Muscle layer of duodenum (tissue), 2 donors: Measurements from ENCODE around the gene IP6K1.
"Not testable (repeated sequence)": the region's sequence is repeated elsewhere in the genome, so short reads cannot be mapped to it uniquely, and the experiment has no call there.

Experiments
- H3K27ac ChIP-seq: one replicate; pipeline ENCODE4 v1.7.0; 2013; ENCODE audit warnings: mild to moderate bottlenecking, low read length
- H3K27me3 ChIP-seq: one replicate; pipeline ENCODE4 v1.7.0; 2013; ENCODE audit warnings: low read depth, mild to moderate bottlenecking, control low read depth, low read length
- H3K36me3 ChIP-seq, 2 donors: one replicate each; pipeline ENCODE4 v1.7.0; 2013; ENCODE audit warnings: low read length in 2 of 2, control low read depth in 1 of 2, mild to moderate bottlenecking in 1 of 2; ENCODE audit not compliant: insufficient read depth in 2 of 2, control insufficient read depth in 1 of 2
- H3K4me1 ChIP-seq, 2 donors: one replicate each; pipeline ENCODE4 v1.7.0; 2013; ENCODE audit warnings: low read length in 2 of 2, mild to moderate bottlenecking in 2 of 2, control low read depth in 1 of 2, moderate library complexity in 1 of 2; ENCODE audit not compliant: insufficient read depth in 2 of 2, control insufficient read depth in 1 of 2
- H3K4me3 ChIP-seq, 2 donors: one replicate each; pipeline ENCODE4 v1.7.0; 2013; ENCODE audit warnings: low read length in 2 of 2, low read depth in 1 of 2, mild to moderate bottlenecking in 1 of 2
- H3K9me3 ChIP-seq, 2 donors: one replicate each; pipeline ENCODE4 v1.7.0; 2013; ENCODE audit warnings: low read length in 2 of 2, control low read depth in 1 of 2, mild to moderate bottlenecking in 1 of 2; ENCODE audit not compliant: control insufficient read depth in 1 of 2
- donor health status: healthy.

IP6K1 gene

GRCh38 chr3:49786357-49787181 is at the start of gene IP6K1:
Gene IP6K1 (minus strand): TSS chr3:49786542. CDS start chr3:49748040, 38,502 bp downstream.
- Histone ChIP-seq H3K9me3 (no peaks in the 10 kb centered on the region), H3K4me1 (peaks cover 4 to 24% of the 10 kb centered on the region in 2 donors), H3K27me3 (no peaks in the 10 kb centered on the region), H3K27ac (peak within 1 kb of the TSS; percentile 88), H3K4me3 (peak within 1 kb of the TSS; percentile 95 to 96), H3K36me3 (peaks cover 0 to 1% of the 10 kb centered on the region in 2 donors)

DNA sequence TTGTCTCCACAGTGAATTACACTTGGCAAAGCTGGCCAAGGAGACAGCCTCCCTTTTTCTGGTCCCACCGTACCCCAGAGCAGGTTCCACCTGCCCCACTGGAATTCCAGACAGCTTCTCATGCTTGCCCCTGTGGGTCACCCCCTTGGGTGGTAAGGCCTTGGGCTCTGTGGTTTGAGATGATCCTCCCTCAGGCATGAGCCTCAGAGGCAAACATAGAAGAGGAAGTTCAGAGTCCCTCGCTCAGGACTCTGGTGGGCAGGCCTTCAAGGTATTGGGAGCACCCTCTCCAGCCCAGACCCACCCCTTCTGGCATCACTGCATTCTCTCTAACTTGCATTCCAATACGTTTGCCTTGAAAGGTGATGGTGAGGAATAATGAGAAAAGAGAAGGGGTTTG is 45.0 kb upstream of the IP6K1 start:
- Histone ChIP-seq H3K4me3 (no peak overlapping the region), H3K27me3 (no peaks in the 10 kb centered on the region), H3K9me3 (no peaks in the 10 kb centered on the region), H3K27ac (no peak overlapping the region), H3K4me1 (no peaks in the 10 kb centered on the region), H3K36me3 (no peaks in the 10 kb centered on the region)

DNA sequence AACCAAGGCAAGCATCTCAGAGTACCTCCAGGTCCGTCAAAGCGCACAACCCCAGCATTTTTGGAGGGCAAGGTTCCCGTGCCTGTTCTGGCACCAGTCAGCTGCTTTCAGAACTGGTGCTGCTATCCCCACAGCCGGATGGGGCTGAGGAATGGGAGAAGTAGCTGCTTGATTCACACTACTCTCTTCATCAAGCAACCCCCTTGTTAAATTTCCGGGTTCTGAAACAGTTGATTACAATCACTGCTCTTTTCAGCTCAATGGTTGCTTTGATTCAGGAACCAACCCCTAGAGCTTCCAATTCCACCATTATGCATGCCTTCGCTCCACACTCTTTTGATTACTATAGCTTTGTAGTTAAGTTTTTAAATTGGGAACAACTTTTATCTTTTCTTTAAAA is 39.7 kb upstream of the IP6K1 start:
- Histone ChIP-seq H3K4me3 (no peak overlapping the region), H3K27ac (no peak overlapping the region), H3K27me3 (no peaks in the 10 kb centered on the region), H3K9me3 (no peaks in the 10 kb centered on the region), H3K36me3 (no peaks in the 10 kb centered on the region), H3K4me1 (no peaks in the 10 kb centered on the region)

GRCh38 chr3:49823131-49823530 is 36.8 kb upstream of the IP6K1 start:
- not testable (repeated sequence) for H3K27me3 ChIP-seq

GRCh38 chr3:49813497-49814174 is 27.3 kb upstream of the IP6K1 start, which contains the start of gene UBA7:
Gene UBA7 (minus strand): TSS chr3:49813953. CDS start chr3:49813787, 166 bp downstream.
- Histone ChIP-seq H3K27me3 (no peaks in the 10 kb centered on the region), H3K4me1 (peaks cover 7 to 27% of the 10 kb centered on the region in 2 donors), H3K36me3 (peaks cover 24 to 31% of the 10 kb centered on the region in 2 donors), H3K9me3 (no peaks in the 10 kb centered on the region), H3K27ac (peak within 1 kb of the TSS; percentile 87), H3K4me3 (peak within 1 kb of the TSS; percentile 79 to 89)

More at GRCh38 chr3:49823131-49823530, 36.8 kb upstream of the IP6K1 start:
- not testable (repeated sequence) for H3K9me3 ChIP-seq, H3K36me3 ChIP-seq, H3K27ac ChIP-seq, H3K4me3 ChIP-seq, H3K4me1 ChIP-seq

GRCh38 chr3:49812916-49813496 is 26.7 kb upstream of the IP6K1 start:
- Histone ChIP-seq H3K36me3 (peaks cover 28 to 35% of the 10 kb centered on the region in 2 donors), H3K4me1 (peaks cover 7 to 30% of the 10 kb centered on the region in 2 donors), H3K4me3 (peak overlapping the region; percentile 79 to 89)

GRCh38 chr3:49807431-49808114 is 21.2 kb upstream of the IP6K1 start:
- H3K27ac ChIP-seq, result no peak overlapping the region
- H3K27me3 ChIP-seq, result no peaks in the 10 kb centered on the region
- H3K9me3 ChIP-seq, result no peaks in the 10 kb centered on the region
- H3K4me3 ChIP-seq, result no peak overlapping the region
- peaks cover 28 to 35% of the 10 kb centered on the region in 2 donors for H3K36me3 ChIP-seq
- H3K4me1 ChIP-seq, result peaks cover 10 to 61% of the 10 kb centered on the region in 2 donors

More at GRCh38 chr3:49812916-49813496, 26.7 kb upstream of the IP6K1 start:
- Histone ChIP-seq H3K9me3 (no peaks in the 10 kb centered on the region), H3K27ac (peak overlapping the region; percentile 87), H3K27me3 (no peaks in the 10 kb centered on the region)

DNA sequence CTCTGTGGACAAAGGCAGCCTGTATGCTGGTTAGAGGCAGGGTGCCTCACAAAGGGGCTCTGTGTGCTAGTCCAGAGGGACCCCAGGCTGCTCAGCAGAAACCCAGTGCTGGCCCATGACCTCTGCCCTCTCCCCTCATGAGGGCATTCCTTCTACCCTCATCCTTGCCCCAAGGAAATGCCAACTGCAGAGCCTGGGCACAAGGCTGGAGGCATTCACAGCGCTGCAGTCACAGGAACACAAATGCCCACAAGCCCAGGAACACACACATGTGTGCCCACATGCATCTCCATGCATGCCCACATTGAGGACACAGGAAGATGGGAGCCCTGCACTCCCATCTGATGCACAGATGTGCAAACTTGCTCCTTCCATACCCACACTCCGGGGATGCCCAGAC is 20.5 kb upstream of the IP6K1 start:
- no peaks in the 10 kb centered on the region for H3K9me3 ChIP-seq
- no peaks in the 10 kb centered on the region for H3K27me3 ChIP-seq
- no peak overlapping the region for H3K27ac ChIP-seq
- H3K4me3 ChIP-seq, result no peak overlapping the region
- H3K4me1 ChIP-seq, result peaks cover 10 to 57% of the 10 kb centered on the region in 2 donors
- peaks cover 28 to 35% of the 10 kb centered on the region in 2 donors for H3K36me3 ChIP-seq

- Histone ChIP-seq H3K4me1 (peaks cover 10 to 57% of the 10 kb centered on the region in 2 donors), H3K27me3 (no peaks in the 10 kb centered on the region), H3K27ac (peak overlapping the region; percentile 45), H3K36me3 (peaks cover 22 to 28% of the 10 kb centered on the region in 2 donors), H3K9me3 (no peaks in the 10 kb centered on the region), H3K4me3 (peak overlapping the region in 1 of 2 donors; percentile 87)
These were observed 19.8 kb upstream of the IP6K1 start for GRCh38 chr3:49805897-49806701.

DNA sequence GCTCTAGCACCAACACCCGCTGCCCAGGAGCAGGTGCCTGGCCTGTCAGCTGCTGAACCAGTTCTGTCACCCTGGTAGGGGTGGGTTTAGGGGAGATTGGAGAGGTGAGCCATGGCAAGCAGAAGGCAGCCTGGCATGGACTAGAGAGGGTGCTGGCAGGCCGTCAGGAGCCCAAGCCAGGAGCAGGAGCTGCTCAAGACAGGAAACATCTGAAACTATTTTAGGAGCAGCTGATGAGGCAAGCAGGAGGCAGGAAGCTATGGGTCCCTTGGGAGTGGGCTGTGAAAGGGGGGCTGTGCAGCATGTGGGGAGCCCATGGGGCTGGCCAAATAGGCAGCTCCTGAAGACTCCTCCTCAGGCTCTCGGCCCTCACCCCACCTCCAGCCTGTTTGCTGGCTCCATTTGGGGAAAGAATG is 19.0 kb upstream of the IP6K1 start:
- H3K4me3 ChIP-seq, result peak overlapping the region in 1 of 2 donors; percentile 87
- H3K9me3 ChIP-seq, result no peaks in the 10 kb centered on the region
- H3K36me3 ChIP-seq, result peaks cover 15 to 21% of the 10 kb centered on the region in 2 donors
- no peaks in the 10 kb centered on the region for H3K27me3 ChIP-seq
- peak overlapping the region; percentile 45 for H3K27ac ChIP-seq
- peaks cover 10 to 57% of the 10 kb centered on the region in 2 donors for H3K4me1 ChIP-seq
